GM18520 (cell line): ENCODE data around the gene FAM241A.
A peak's percentile ranks its signal among the peaks of the same experiment; 100 is the strongest.
"Not testable (repeated sequence)": the region's sequence is repeated elsewhere in the genome, so short reads cannot be mapped to it uniquely, and the experiment has no call there.

Experiments
- ATAC-seq: cut with Tn5 transposase; IDR thresholded peaks from one replicate; pipeline ENCODE4 v1.9.1; 2021; ENCODE audit not compliant: unreplicated experiment

Gene FAM241A

GRCh38 chr4:112136551-112136950 lies 8.7 kb upstream of the FAM241A start:
- no peak for ATAC-seq

DNA sequence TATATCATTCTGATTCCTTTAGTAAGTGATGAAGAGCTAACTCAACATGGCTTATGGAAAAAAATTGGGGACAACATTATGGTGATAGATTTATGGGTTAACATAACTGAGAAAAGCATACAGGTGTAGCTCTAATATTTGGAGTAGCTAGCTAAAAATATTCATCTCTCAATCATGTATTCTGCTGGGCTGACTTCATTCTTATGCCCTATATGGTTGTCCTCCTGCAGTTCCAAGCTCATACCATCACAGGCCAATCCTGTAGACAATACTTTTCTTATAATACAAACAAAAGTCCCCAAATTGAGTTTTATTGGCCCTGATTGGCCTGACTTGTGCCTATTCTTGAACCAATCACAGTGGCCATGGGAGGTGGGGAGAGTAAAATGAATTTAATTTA lies 6.7 kb upstream of the FAM241A start:
- no peak for ATAC-seq

- no peak for ATAC-seq
These were observed 4.7 kb upstream of the FAM241A start for GRCh38 chr4:112140536-112140935.

- ATAC-seq, result no peak
These were observed 3.7 kb upstream of the FAM241A start for GRCh38 chr4:112141366-112142138.

- no peak for ATAC-seq
These were observed 3.1 kb upstream of the FAM241A start for GRCh38 chr4:112142182-112142581.

DNA sequence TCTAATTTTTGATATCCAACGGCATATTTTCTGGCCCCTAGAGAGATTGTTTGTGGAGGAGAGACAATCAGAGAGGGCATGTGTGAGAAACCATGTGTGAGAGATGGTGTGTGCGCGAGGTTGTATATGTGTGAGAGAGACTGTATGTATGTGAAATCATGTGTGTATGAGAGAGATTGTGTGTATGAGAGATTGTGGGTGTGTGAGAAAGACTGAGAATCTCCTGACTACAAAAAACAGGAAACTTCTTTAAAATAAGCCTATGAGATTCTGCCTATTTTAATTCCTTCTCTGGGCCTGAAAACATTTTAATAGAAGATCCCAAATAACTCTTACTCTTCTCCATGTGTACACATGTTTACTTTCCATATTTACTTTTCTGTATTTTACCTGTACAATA lies 1.5 kb upstream of the FAM241A start:
- no peak for ATAC-seq

DNA sequence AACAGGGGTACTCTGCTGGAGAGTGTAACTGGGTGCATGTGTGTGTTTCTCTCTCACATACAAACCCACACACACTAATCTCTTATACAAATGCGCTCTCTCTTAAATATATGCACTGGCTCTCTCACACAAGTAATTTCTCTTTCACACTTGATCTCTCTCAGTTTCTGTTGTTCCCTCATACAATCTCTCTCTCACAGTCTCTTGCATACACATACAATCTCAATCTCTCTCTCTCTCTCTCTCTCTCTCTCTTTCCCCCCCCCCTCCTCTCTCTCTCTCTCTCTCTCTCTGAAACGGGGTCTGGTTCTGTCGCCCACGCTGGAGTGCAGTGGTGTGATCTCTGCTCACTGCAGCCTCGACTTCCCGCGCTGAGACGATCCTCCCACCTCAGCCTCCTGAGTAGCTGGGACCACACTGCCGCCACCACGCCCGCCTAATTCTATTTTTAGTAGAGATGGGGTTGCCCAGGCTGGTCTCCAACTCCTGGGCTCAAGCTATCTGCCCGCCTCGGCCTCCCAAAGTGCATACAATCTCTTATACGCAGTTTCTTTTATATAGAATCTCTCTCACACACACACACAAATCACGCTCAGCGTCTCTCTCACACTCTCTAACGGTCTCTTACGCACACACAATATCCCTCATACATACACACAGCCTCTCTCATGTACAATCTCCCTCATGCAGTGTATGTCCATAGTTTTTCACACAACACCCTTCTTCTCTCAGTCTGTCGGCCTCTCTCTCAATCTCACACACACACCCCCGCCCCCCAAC lies 518 bp upstream of the FAM241A start:
- ATAC-seq, result no peak

GRCh38 chr4:112145790-112146501 lies 692 bp downstream of the FAM241A start:
- ATAC-seq, result peak; percentile 47

GRCh38 chr4:112146502-112146813 lies 1.2 kb downstream of the FAM241A start:
- ATAC-seq, result no peak

- ATAC-seq, result no peak
These were observed 2.4 kb downstream of the FAM241A start for GRCh38 chr4:112147697-112148096.

DNA sequence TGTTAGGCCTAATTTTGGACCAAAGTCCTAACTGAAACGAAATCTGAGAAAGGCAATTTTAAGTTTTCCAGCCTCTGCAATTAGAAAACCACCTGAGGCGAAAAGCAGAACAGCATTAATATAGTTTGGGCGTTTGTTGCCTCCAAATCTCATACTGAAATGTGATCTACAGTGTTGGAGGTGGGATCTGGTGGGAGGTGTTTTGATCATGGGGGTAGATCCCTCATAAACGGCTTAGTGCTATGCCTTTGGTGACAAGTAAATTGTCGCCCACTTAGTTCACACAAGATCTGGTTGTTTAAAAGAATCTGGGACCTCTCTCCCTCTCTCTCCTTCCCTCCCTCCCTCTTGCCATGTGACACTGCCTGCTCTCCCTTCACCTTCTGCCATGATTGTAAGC lies 5.7 kb downstream of the FAM241A start:
- ATAC-seq, result no peak

DNA sequence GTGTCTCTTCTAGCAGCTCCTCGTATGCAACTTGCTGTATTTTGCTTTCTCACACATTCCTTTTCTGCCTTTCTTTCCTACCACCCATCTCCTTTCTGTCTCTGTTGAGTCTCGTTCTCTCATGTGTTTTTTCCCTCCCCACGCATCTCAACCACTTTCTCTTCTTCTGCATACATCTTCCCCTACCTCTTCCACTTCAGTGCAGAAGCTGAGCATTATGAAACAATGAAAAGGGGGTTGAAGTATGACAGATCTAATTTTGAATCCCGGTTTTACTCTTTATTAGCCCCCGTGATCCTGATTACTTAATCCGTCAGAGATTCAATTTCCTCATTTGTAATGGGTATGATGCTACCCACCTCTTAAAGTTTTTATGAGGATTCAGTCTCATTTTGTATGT lies 7.3 kb downstream of the FAM241A start:
- ATAC-seq, result no peak

DNA sequence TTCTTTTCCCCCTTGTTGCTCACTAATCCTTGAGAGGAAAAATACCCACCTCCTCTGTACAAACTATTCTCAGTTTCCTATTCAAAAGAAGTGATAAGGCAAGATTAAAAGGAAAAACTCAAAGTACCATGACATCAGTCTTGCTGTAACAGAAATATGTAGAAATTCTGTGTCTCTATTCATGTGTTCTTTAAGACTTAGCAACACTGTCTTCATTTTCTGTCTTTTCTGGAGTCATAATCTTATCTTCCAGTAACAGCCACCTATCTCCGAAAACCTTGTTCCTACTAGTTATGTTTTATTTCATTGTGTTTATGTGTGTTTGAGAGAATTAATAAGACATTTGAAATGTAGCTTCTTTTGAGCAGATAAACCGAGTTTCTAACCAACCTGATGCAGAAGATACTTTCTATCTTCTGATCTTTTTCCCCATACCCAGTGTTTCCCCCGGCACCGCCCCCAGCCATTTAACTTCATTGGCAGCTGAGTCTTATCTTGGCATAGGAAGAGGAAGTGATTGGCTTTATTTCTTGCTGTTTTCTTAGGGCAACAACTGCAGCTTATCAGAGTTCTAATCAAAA lies 8.0 kb downstream of the FAM241A start:
- no peak for ATAC-seq

- no peak for ATAC-seq
These were observed 10.9 kb downstream of the FAM241A start for GRCh38 chr4:112156112-112156511.

- ATAC-seq, result no peak
These were observed 11.3 kb downstream of the FAM241A start for GRCh38 chr4:112156553-112156952.

GRCh38 chr4:112163706-112164105 lies 18.5 kb downstream of the FAM241A start:
- ATAC-seq, result not testable (repeated sequence)

DNA sequence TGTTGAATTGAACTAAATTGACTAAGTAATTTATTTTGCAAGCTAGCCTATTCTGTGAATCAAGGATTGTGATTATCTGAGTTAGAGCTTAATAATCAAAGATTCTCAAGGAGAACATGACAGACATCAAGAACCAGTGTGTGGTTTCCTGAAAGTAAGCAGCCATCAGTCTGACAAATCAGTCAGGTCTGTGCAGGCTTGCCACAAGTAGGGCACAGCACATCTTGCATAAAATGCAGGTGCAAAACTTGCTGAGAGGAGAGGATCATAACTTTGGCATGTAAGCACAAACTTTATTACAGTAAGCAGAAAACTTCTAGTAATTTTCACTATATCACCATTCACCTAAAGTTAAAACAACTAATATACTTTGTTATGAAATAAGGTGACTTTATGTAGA lies 22.5 kb downstream of the FAM241A start:
- ATAC-seq, result no peak

DNA sequence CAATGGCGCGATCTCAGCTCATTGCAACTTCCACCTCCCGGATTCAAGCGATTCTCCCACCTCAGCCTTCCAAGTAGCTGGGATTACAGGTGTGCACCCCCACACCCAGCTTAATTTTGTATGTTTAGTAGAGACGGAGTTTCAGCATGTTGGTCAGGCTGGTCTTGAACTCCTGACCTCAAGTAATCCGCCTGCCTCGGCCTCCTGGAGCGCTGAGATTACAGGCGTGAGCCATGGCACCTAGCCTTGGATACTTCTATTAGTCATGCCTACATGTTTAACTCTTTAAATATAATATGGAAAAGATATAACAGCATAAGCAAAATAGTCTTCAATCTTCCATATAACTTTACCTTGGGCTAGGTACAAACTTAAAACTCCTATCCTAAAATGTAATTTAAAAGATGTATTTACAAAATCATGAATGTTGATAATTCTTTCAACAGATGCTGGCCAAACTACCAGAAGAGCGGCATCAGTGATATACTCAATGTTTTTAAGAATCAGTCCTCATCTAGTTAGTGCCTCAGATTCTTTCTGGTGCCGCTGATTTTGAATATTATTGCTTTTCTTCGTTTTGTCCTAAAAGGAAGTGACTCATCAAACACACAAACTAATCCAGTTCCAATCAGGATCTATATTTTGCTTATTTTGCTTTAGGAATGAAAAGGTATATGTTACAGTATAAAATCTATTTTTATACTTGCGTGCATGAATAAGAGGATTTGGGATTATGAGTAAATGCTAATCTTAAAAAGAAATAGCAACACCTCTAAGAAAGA lies 23.7 kb downstream of the FAM241A start:
- no peak for ATAC-seq

- no peak for ATAC-seq
These were observed 25.3 kb downstream of the FAM241A start for GRCh38 chr4:112170451-112170993.

DNA sequence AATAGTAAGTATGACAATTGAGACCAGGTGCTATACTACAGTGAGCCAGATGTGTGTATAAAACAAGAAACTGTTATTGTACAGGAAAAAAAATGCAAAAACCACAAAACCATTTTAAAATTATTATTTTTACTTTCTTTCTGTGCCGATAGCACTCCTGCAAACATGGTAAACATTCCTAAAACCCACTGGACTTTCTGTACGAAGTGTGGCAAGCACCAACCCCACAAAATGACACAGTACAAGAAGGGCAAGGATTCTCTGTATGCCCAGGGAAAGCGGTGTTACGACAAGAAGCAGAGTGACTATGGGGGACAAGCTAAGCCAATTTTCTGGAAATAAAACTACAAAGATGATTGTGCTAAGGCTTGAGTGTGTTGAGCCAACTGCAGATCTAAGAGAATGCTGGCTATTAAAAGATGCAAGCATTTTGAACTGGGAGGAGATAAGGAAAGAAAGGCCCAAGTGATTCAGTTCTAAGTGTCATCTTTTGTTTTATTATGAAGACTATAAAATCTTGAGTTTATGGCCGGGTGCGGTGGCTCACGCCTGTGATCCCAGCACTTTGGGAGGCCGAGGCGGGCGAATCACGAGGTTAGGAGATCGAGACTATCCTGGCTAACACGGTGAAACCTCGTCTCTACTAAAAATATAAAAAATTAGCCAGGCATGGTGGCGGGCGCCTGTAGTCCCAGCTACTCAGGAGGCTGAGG lies 26.0 kb downstream of the FAM241A start:
- not testable (repeated sequence) for ATAC-seq
